ENCODE data around the gene NOP9.

NOP9 gene

GRCh38 chr14:24266344-24267244 lies 33.1 kb upstream of the NOP9 start:
- no peak overlapping the region for H3K4me3 ChIP-seq (ENCODE audit: low read length)
- H2AFZ ChIP-seq (ENCODE audit: low read length): no peak overlapping the region
- H3K4me1 ChIP-seq (ENCODE audit: low read length): no peaks in the 10 kb centered on the region
- no peaks in the 10 kb centered on the region for H4K20me1 ChIP-seq (ENCODE audit: insufficient read depth, low read length)
- DNase-seq: no peak
- 0 out of 2 replicates have a peak, but pooled peaks cover 5% of the 10 kb centered on the region for H3K79me2 ChIP-seq (ENCODE audit: low read length)
- H3K9me3 ChIP-seq (replicated peaks; ENCODE audit: insufficient read depth, low read length): no peaks in the 10 kb centered on the region
- no peak overlapping the region for H3K4me2 ChIP-seq (ENCODE audit: low read depth, low read length)
- TF ChIP-seq EZH2phosphoT487 (IDR thresholded peaks at IDR 0.05; ENCODE audit: low read length) (no peak), CTCF (IDR thresholded peaks at IDR 0.05; ENCODE audit: low read length) (no peak), EZH2 (optimal IDR thresholded peaks at IDR 0.05; ENCODE audit: low read depth, low read length) (no peak)
- no peak overlapping the region for H3K27ac ChIP-seq (ENCODE audit: low read length)
- H3K9me2 ChIP-seq (replicated peaks; ENCODE audit: insufficient read depth, low read length): no peaks in the 10 kb centered on the region
- H3K9ac ChIP-seq (ENCODE audit: low read length): no peak overlapping the region
- H3K27me3 ChIP-seq (replicated peaks; ENCODE audit: insufficient read depth, low read length): no peaks in the 10 kb centered on the region
- H3K36me3 ChIP-seq (replicated peaks; ENCODE audit: insufficient read depth, low read length): no peaks in the 10 kb centered on the region
- H3F3A ChIP-seq (ENCODE audit: insufficient read depth, low read length): no peaks in the 10 kb centered on the region

GRCh38 chr14:24267516-24267915 lies 32.1 kb upstream of the NOP9 start:
- Histone ChIP-seq H2AFZ (ENCODE audit: low read length) (no peak overlapping the region), H3K36me3 (replicated peaks; ENCODE audit: insufficient read depth, low read length) (no peaks in the 10 kb centered on the region), H3K9me3 (replicated peaks; ENCODE audit: insufficient read depth, low read length) (no peaks in the 10 kb centered on the region), H3K79me2 (ENCODE audit: low read length) (0 out of 2 replicates have a peak, but pooled peaks cover 5% of the 10 kb centered on the region), H3K9ac (ENCODE audit: low read length) (no peak overlapping the region), H3K27me3 (replicated peaks; ENCODE audit: insufficient read depth, low read length) (no peaks in the 10 kb centered on the region), H3K4me2 (ENCODE audit: low read depth, low read length) (no peak overlapping the region), H4K20me1 (ENCODE audit: insufficient read depth, low read length) (no peaks in the 10 kb centered on the region), H3K9me2 (replicated peaks; ENCODE audit: insufficient read depth, low read length) (no peaks in the 10 kb centered on the region), H3K4me1 (ENCODE audit: low read length) (peaks cover 8% of the 10 kb centered on the region), H3K27ac (ENCODE audit: low read length) (no peak overlapping the region), H3F3A (ENCODE audit: insufficient read depth, low read length) (no peaks in the 10 kb centered on the region), H3K4me3 (ENCODE audit: low read length) (no peak overlapping the region)
- no peak for TF ChIP-seq CTCF (IDR thresholded peaks at IDR 0.05; ENCODE audit: low read length)
- no peak for DNase-seq

- H2AFZ ChIP-seq (ENCODE audit: low read length): no peak overlapping the region
- no peak for DNase-seq
- 0 out of 2 replicates have a peak, but pooled peaks cover 5% of the 10 kb centered on the region for H3K79me2 ChIP-seq (ENCODE audit: low read length)
- no peak overlapping the region for H3K4me3 ChIP-seq (ENCODE audit: low read length)
- no peak for TF ChIP-seq EZH2phosphoT487 (IDR thresholded peaks at IDR 0.05; ENCODE audit: low read length)
- TF ChIP-seq EZH2 (optimal IDR thresholded peaks at IDR 0.05; ENCODE audit: low read depth, low read length): no peak
- no peak for TF ChIP-seq CTCF (IDR thresholded peaks at IDR 0.05; ENCODE audit: low read length)
- no peaks in the 10 kb centered on the region for H3K9me2 ChIP-seq (replicated peaks; ENCODE audit: insufficient read depth, low read length)
- no peak overlapping the region for H3K4me2 ChIP-seq (ENCODE audit: low read depth, low read length)
- no peaks in the 10 kb centered on the region for H3K27me3 ChIP-seq (replicated peaks; ENCODE audit: insufficient read depth, low read length)
- H3K27ac ChIP-seq (ENCODE audit: low read length): no peak overlapping the region
- H3K9ac ChIP-seq (ENCODE audit: low read length): no peak overlapping the region
- peaks cover 10% of the 10 kb centered on the region for H3K4me1 ChIP-seq (ENCODE audit: low read length)
- H3K9me3 ChIP-seq (replicated peaks; ENCODE audit: insufficient read depth, low read length): no peaks in the 10 kb centered on the region
- H3F3A ChIP-seq (ENCODE audit: insufficient read depth, low read length): no peaks in the 10 kb centered on the region
- no peaks in the 10 kb centered on the region for H3K36me3 ChIP-seq (replicated peaks; ENCODE audit: insufficient read depth, low read length)
- H4K20me1 ChIP-seq (ENCODE audit: insufficient read depth, low read length): no peaks in the 10 kb centered on the region
These were observed 31.4 kb upstream of the NOP9 start for GRCh38 chr14:24268225-24268624.
